IMR-90 (cell line): ENCODE results near the gene RPTOR. TPM values are rescaled to one million over a fixed set of nuclear protein-coding genes. Genes with fewer than 3 reads are reported as not detected.
A peak's percentile ranks its signal among the peaks of the same experiment; 100 is the strongest.

Source experiments
- ATAC-seq: fragments of 200-7000 bp; cut with Tn5 transposase; 2 replicates; pipeline ENCODE4 v1.9.1; 2020; ENCODE audit warnings: low read depth, mild to moderate bottlenecking, moderate library complexity
- BruUV-seq: library from RNA; stranded (reverse); fragments of 400-500 nt; replicated peaks from 2 replicates; lab custom pipeline; 2021; lab: Mats Ljungman, UMichigan
- CTCF ChIA-PET: fragments of 300-600 bp; formaldehyde crosslinking; extraction: SDS; loops from one replicate; lab custom pipeline; 2021; ENCODE audit warnings: antibody characterized with exemption; lab: Yijun Ruan, JAX
- POLR2A ChIA-PET: fragments of 300-600 bp; sonication (Branson Sonifier 250); formaldehyde crosslinking; loops from one replicate; lab custom pipeline; 2022; ENCODE audit warnings: antibody characterized with exemption; ENCODE audit not compliant: unreplicated experiment; lab: Charles Lee
- DNase-seq: peaks from one replicate; pipeline ENCODE4 v3.0.0; 2013
- H2AFZ ChIP-seq: replicated peaks from 2 replicates; pipeline ENCODE3; 2013; ENCODE audit warnings: low read length, mild to moderate bottlenecking; ENCODE audit not compliant: poor library complexity
- H2AK5ac ChIP-seq: 2 replicates; pipeline ENCODE4 v1.6.1; 2013; ENCODE audit warnings: low read depth, low read length, inconsistent platforms
- H2AK9ac ChIP-seq: replicated peaks from 2 replicates; pipeline ENCODE3; 2013; ENCODE audit warnings: mild to moderate bottlenecking, low read depth, low read length, moderate library complexity; ENCODE audit not compliant: poor library complexity
- H2BK120ac ChIP-seq: 2 replicates; pipeline ENCODE4 v1.6.1; 2013; ENCODE audit warnings: low read depth, low read length, inconsistent platforms
- H2BK15ac ChIP-seq: 3 replicates; pipeline ENCODE4 v1.6.1; 2013; ENCODE audit warnings: low read depth, low read length, inconsistent platforms
- H2BK20ac ChIP-seq: 2 replicates; pipeline ENCODE4 v1.6.1; 2013; ENCODE audit warnings: low read depth, mild to moderate bottlenecking, inconsistent platforms, low read length, moderate library complexity
- H2BK5ac ChIP-seq: 2 replicates; pipeline ENCODE4 v1.6.1; 2013; ENCODE audit warnings: mild to moderate bottlenecking, low read depth, low read length, inconsistent platforms; ENCODE audit not compliant: poor library complexity, severe bottlenecking
- H3K14ac ChIP-seq: replicated peaks from 2 replicates; pipeline ENCODE4 v1.6.1; 2013; ENCODE audit warnings: low read depth, low read length, inconsistent platforms
- H3K18ac ChIP-seq: 2 replicates; pipeline ENCODE4 v1.6.1; 2013; ENCODE audit warnings: low read depth, low read length, control low read depth
- H3K23ac ChIP-seq: 2 replicates; pipeline ENCODE4 v1.6.1; 2013; ENCODE audit warnings: low read depth, low read length, inconsistent platforms
- H3K27ac ChIP-seq: 2 replicates; pipeline ENCODE4 v1.5.1; 2013; ENCODE audit warnings: mild to moderate bottlenecking, control low read depth, low read length; ENCODE audit not compliant: insufficient read depth
- H3K27me3 ChIP-seq: 2 replicates; pipeline ENCODE4 v1.6.1; 2013; ENCODE audit warnings: low read length; ENCODE audit not compliant: control insufficient read depth, insufficient read depth
- H3K36me3 ChIP-seq: 2 replicates; pipeline ENCODE4 v1.6.1; 2013; ENCODE audit warnings: low read length, mixed read lengths; ENCODE audit not compliant: control insufficient read depth, insufficient read depth
- H3K4ac ChIP-seq: 2 replicates; pipeline ENCODE4 v1.6.1; 2013; ENCODE audit warnings: low read depth, low read length, inconsistent platforms
- H3K4me1 ChIP-seq: 2 replicates; pipeline ENCODE4 v1.6.1; 2013; ENCODE audit warnings: low read length, mixed read lengths; ENCODE audit not compliant: control insufficient read depth, insufficient read depth
- H3K4me2 ChIP-seq: 2 replicates; pipeline ENCODE4 v1.6.1; 2013; ENCODE audit warnings: low read depth, mild to moderate bottlenecking, control low read depth, low read length, moderate library complexity
- H3K4me3 ChIP-seq: 2 replicates; pipeline ENCODE4 v1.5.1; 2013; ENCODE audit warnings: low read depth, mild to moderate bottlenecking, control low read depth, low read length, moderate library complexity; ENCODE audit not compliant: insufficient read depth
- H3K56ac ChIP-seq: 2 replicates; pipeline ENCODE4 v1.6.1; 2013; ENCODE audit warnings: low read length, inconsistent platforms; ENCODE audit not compliant: insufficient read depth; ENCODE audit errors: extremely low read depth
- H3K79me1 ChIP-seq, 2 experiments: 2 replicates each; pipeline ENCODE4 v1.6.1; 2013; ENCODE audit warnings: low read length in 2 of 2, inconsistent platforms in 1 of 2, low read depth in 1 of 2
- H3K9ac ChIP-seq: 2 replicates; pipeline ENCODE4 v1.6.1; 2013; ENCODE audit warnings: low read depth, low read length, control low read depth
- H3K9me1 ChIP-seq: 2 replicates; pipeline ENCODE4 v1.6.1; 2013; ENCODE audit warnings: low read length, inconsistent platforms; ENCODE audit not compliant: insufficient read depth
- H3K9me3 ChIP-seq: 2 replicates; pipeline ENCODE4 v1.6.1; 2013; ENCODE audit warnings: low read length; ENCODE audit not compliant: control insufficient read depth, insufficient read depth
- H4K20me1 ChIP-seq: 2 replicates; pipeline ENCODE4 v1.6.1; 2013; ENCODE audit warnings: low read length, inconsistent platforms; ENCODE audit not compliant: insufficient read depth
- H4K5ac ChIP-seq: 2 replicates; pipeline ENCODE4 v1.6.1; 2013; ENCODE audit warnings: mild to moderate bottlenecking, low read depth, low read length, control low read depth
- H4K8ac ChIP-seq, 2 experiments: 2 replicates each; pipeline ENCODE4 v1.6.1; 2013; ENCODE audit warnings: low read depth in 2 of 2, low read length in 2 of 2, control low read depth in 1 of 2, inconsistent platforms in 1 of 2
- H4K91ac ChIP-seq: 2 replicates; pipeline ENCODE4 v1.6.1; 2013; ENCODE audit warnings: low read depth, low read length, inconsistent platforms; ENCODE audit not compliant: insufficient read depth
- BHLHE40 ChIP-seq: fragments of 150-350 bp; IDR thresholded peaks from 2 replicates; pipeline ENCODE4 v1.6.1; 2016; ENCODE audit warnings: mild to moderate bottlenecking, low read depth, low read length
- FOS ChIP-seq: fragments of 150-350 bp; IDR thresholded peaks from 2 replicates; pipeline ENCODE4 v1.6.1; 2016; ENCODE audit warnings: low read depth, low read length
- MAFK ChIP-seq: IDR thresholded peaks from 2 replicates; pipeline ENCODE4 v1.6.1; 2012; ENCODE audit warnings: low read depth, low read length, improper control_type of control experiment
- WGBS, 2 experiments: methylation state at CpG; one replicate each; pipeline versions ENCODE4 v1.1.5 to v1.1.7; 2013; ENCODE audit warnings: missing lambda C conversion rate in 2 of 2; ENCODE audit not compliant: insufficient read length in 1 of 2; ENCODE audit errors: extremely low coverage in 2 of 2; 5-methylcytosine and 5-hydroxymethylcytosine counted together
- dilution Hi-C: fragments of 300-500 bp; cut with HindIII; formaldehyde crosslinking; loops from one replicate; pipeline ENCODE4 v1.14.3; 2018; ENCODE audit warnings: low sequenced_read_pairs; ENCODE audit not compliant: unreplicated experiment
- in situ Hi-C: fragments of 300-500 bp; cut with MboI; formaldehyde crosslinking; loops from 3 replicates; pipeline ENCODE4 v1.14.3; 2019; ENCODE audit warnings: low sequenced_read_pairs, inconsistent platforms, mixed read lengths
- intact Hi-C: fragments of 100-400 bp; cut with micrococcal nuclease; formaldehyde crosslinking; loops from 2 replicates; pipeline ENCODE4 v1.10.0; 2022
- polyA plus RNA-seq, 3 experiments: library from polyadenylated mRNA; depleted of rRNA; stranded (reverse); fragments of >200 nt; gene quantifications; 2 replicates each; pipeline ENCODE4 v1.2.3, GENCODE V29; 2012; ENCODE audit warnings: low replicate concordance in 1 of 3
- total RNA-seq: library from RNA; depleted of rRNA; stranded (reverse); fragments of >200 nt; gene quantifications from 2 replicates; pipeline ENCODE4 v1.2.3, GENCODE V29; 2012

RPTOR gene
- total and polyA plus RNA-seq, 2 of the 4 experiments (the other 2 are of a cell fraction), result 10.8 to 14.7 TPM

- ATAC-seq (no peak), DNase-seq (no peak)
- Histone ChIP-seq H4K91ac (no peak overlapping the region), H4K5ac (no peak overlapping the region), H3K9me1 (peaks cover 22% of the 10 kb centered on the region), H2AK5ac (0 out of 2 replicates have a peak overlapping the region, but pooled peaks have one; percentile 52), H2BK15ac (0 out of 3 replicates have a peak overlapping the region, but pooled peaks have one; percentile 34), H4K20me1 (no peaks in the 10 kb centered on the region; the same call in 1 of the 2 replicates), H3K18ac (no peak overlapping the region), H3K56ac (no peak overlapping the region), H3K27me3 (no peaks in the 10 kb centered on the region), H3K9me3 (no peaks in the 10 kb centered on the region), H4K8ac (no peak overlapping the region), H2BK20ac (no peak overlapping the region), H3K4ac (no peak overlapping the region), H3K36me3 (peaks cover 20% of the 10 kb centered on the region), H2AK9ac (no peak overlapping the region), H3K79me1 (peaks cover 18 to 48% of the 10 kb centered on the region in 2 experiments), H3K14ac (no peak overlapping the region), H3K4me1 (peaks cover 29% of the 10 kb centered on the region), H3K4me3 (no peak overlapping the region), H3K9ac (no peak overlapping the region), H2AFZ (no peak overlapping the region), H3K4me2 (no peak overlapping the region), H3K27ac (no peak overlapping the region), H2BK120ac (no peak overlapping the region), H3K23ac (no peak overlapping the region), H2BK5ac (no peak overlapping the region)
- dilution Hi-C loops, result no loop called here
- TF ChIP-seq BHLHE40 (no peak), MAFK (no peak), FOS (no peak)
- intact Hi-C loops, result loop anchor here (5.0 to 10.0 kb wide), 3 partner anchors 220 to 467 kb away; partner anchors contain the start of gene NPTX1
- no TSS peak for BruUV-seq
- WGBS, 2 experiments, result 99% methylated on average over 12 of the region's 16 CpGs; no CpG with 5 or more reads in 1 of the 2 experiments
- in situ Hi-C loops, result no loop called here
- CTCF ChIA-PET, result interaction anchor here (0.5 to 0.6 kb wide), 2 partner anchors 35 to 139 kb away, joined by 3 read pairs; no protein-coding TSS in a partner anchor
- POLR2A ChIA-PET, result no interaction called here
These were observed 350.1 kb downstream of the RPTOR start for GRCh38 chr17:80894726-80895125.
